SH-SY5Y (cell line): ENCODE data around the gene PAXX.

Source experiments
- GATA2 ChIP-seq: IDR thresholded peaks from 2 replicates; pipeline ENCODE4 v1.6.1; 2011; ENCODE audit warnings: mild to moderate bottlenecking, low read depth, low read length
- GATA3 ChIP-seq: IDR thresholded peaks from 2 replicates; pipeline ENCODE4 v1.6.1; 2011; ENCODE audit warnings: low read depth, mild to moderate bottlenecking, low read length, moderate library complexity

Gene PAXX

GRCh38 chr9:136958898-136959850 is 33.0 kb upstream of the PAXX start:
- TF ChIP-seq GATA2 (no peak), GATA3 (no peak)

DNA sequence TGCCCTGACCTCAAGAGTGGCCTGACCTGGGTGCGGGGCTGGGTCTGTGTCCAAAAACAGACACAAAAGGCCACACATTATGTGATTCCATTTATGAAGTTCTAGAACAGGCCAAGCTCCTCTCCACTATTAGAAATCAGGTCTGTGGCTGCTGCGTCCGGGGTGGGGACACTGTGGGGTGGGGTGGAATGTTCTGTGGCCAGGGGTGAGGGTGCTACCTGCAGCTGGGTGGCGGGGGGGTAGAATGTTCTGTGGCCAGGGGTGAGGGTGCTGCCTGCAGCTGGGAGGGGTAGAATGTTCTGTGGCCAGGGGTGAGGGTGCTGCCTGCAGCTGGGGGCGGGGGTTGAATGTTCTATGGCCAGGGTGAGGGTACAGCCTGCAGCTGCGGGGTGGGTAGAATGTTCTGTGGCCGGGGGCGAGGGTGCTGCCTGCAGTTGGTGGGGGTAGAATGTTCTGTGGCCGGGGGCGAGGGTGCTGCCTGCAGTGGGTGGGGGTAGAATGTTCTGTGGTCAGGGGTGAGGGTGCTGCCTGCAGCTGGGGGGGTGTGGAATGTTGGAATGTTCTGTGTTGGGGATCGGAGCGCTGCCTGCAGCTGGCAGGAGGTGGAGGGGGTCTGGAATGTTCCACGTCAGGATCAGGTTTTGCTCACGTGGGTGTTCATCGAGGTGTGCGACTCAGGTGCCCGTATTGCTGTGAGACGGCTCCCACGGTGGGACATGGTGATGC is 31.8 kb upstream of the PAXX start:
- TF ChIP-seq GATA3: no peak
- TF ChIP-seq GATA2: no peak

DNA sequence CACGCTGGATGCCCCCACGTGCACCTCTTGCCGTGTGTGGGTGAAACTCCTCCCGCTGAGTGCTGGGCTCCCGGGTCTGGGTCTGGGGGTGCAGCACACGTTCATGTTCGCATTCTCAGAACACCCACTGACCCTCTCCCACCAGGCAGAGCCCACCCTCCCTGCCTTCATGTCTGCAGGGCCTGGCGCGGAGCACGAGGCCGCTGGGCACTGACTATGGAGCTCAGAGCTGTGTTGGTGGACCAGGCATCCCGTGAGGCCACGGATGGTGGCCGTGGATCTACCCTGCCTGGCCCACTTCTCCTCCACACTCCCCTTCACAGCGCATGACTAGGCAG is 31.3 kb upstream of the PAXX start:
- TF ChIP-seq GATA3: no peak

GRCh38 chr9:136961279-136962065 is 30.8 kb upstream of the PAXX start:
- TF ChIP-seq GATA2 (no peak), GATA3 (no peak)

- no peak for TF ChIP-seq GATA3
- TF ChIP-seq GATA2: no peak
Observed at GRCh38 chr9:136962163-136962562, 30.1 kb upstream of the PAXX start.

- TF ChIP-seq GATA3: no peak
- no peak for TF ChIP-seq GATA2
Observed at GRCh38 chr9:136962701-136963248, 29.4 kb upstream of the PAXX start.

- TF ChIP-seq GATA3 (no peak), GATA2 (no peak)
Observed at GRCh38 chr9:136963341-136963740, 28.9 kb upstream of the PAXX start.

- TF ChIP-seq GATA2 (no peak), GATA3 (no peak)
Observed at GRCh38 chr9:136963751-136964150, 28.5 kb upstream of the PAXX start.

DNA sequence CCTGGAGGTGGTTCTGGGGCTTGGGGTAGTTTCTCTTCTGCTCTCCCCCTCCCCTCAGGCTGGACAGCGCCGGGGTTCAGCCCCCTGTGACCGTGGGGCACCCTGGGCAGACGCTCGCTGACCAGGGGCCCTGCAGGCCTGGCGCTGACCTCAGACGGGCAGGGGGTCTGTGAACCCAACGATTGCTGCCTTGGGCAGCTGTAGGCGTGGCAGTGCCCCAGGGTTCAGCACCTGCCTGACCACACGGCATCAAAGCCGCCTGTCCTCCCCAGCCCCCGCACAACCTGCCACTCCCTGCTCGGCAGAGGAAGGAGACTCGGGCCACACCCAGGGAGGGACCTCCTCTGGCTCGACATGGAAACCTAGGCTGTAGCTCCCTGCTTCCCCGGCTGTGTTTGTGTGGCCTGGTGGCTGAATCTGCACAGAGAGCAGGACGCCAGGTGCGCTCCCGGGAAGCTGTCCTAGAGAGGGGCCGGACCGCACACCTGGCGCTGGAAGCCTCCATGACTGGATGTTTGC is 28.0 kb upstream of the PAXX start:
- TF ChIP-seq GATA2: no peak
- no peak for TF ChIP-seq GATA3

- TF ChIP-seq GATA3 (no peak), GATA2 (no peak)
Observed at GRCh38 chr9:136964833-136965422, 27.3 kb upstream of the PAXX start.

GRCh38 chr9:136965771-136966484 is 26.3 kb upstream of the PAXX start:
- TF ChIP-seq GATA3: no peak
- TF ChIP-seq GATA2: no peak

GRCh38 chr9:136968333-136969127 is 23.7 kb upstream of the PAXX start:
- no peak for TF ChIP-seq GATA2
- no peak for TF ChIP-seq GATA3

- TF ChIP-seq GATA2 (no peak), GATA3 (no peak)
Observed at GRCh38 chr9:136969150-136969549, 23.1 kb upstream of the PAXX start.
